Activated T-cell treated with anti-CD3 and anti-CD28 coated beads, Interleukin-2, amount 50 U/mL, for 24 hours (primary cell): ENCODE measurements around the gene CNEP1R1.

Experiments
- DNase-seq: peaks from one replicate; pipeline ENCODE4 v3.0.0-alpha.2; 2020
- H3K27ac Mint-ChIP-seq: 2 replicates; pipeline ENCODE4 v1.8.0; 2020; ENCODE audit warnings: mild to moderate bottlenecking, mixed read lengths
- H3K27me3 Mint-ChIP-seq: 2 replicates; pipeline ENCODE4 v1.8.0; 2020; ENCODE audit warnings: mixed read lengths
- H3K36me3 Mint-ChIP-seq: 2 replicates; pipeline ENCODE4 v1.8.0; 2020; ENCODE audit warnings: low read depth, mixed read lengths
- H3K4me1 Mint-ChIP-seq: 2 replicates; pipeline ENCODE4 v1.8.0; 2020; ENCODE audit warnings: low read depth, mixed read lengths
- H3K4me3 Mint-ChIP-seq: 2 replicates; pipeline ENCODE4 v1.8.0; 2020; ENCODE audit warnings: mild to moderate bottlenecking, moderate library complexity, mixed read lengths
- H3K9me3 Mint-ChIP-seq: 2 replicates; pipeline ENCODE4 v1.8.0; 2020; ENCODE audit warnings: mixed read lengths

The CNEP1R1 gene

DNA sequence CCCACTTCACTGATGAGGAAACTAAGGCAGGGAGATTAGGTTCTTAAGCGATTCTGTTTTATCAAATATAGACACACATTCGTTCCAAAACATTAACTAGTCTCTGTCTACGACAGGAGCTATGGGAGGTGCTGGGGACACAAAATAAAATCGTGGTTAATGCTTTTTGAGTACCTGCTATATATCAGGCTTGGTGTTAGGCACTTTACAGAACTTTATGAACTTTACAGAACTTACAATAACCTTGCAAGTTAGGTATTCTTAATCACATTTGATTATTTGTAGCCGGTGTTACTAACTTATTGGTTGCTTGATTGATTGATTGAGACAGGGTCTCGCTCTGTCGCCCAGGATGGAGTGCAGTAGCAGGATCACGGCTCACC is 40.2 kb downstream of the CNEP1R1 start:
- peaks cover 38% of the 10 kb centered on the region for H3K4me1 Mint-ChIP-seq
- H3K9me3 Mint-ChIP-seq = no peaks in the 10 kb centered on the region
- H3K36me3 Mint-ChIP-seq = peaks cover 36% of the 10 kb centered on the region
- H3K27me3 Mint-ChIP-seq = no peaks in the 10 kb centered on the region
- peak overlapping the region; percentile 97 for H3K27ac Mint-ChIP-seq
- peak overlapping the region; percentile 88 for H3K4me3 Mint-ChIP-seq
- no peak for DNase-seq

DNA sequence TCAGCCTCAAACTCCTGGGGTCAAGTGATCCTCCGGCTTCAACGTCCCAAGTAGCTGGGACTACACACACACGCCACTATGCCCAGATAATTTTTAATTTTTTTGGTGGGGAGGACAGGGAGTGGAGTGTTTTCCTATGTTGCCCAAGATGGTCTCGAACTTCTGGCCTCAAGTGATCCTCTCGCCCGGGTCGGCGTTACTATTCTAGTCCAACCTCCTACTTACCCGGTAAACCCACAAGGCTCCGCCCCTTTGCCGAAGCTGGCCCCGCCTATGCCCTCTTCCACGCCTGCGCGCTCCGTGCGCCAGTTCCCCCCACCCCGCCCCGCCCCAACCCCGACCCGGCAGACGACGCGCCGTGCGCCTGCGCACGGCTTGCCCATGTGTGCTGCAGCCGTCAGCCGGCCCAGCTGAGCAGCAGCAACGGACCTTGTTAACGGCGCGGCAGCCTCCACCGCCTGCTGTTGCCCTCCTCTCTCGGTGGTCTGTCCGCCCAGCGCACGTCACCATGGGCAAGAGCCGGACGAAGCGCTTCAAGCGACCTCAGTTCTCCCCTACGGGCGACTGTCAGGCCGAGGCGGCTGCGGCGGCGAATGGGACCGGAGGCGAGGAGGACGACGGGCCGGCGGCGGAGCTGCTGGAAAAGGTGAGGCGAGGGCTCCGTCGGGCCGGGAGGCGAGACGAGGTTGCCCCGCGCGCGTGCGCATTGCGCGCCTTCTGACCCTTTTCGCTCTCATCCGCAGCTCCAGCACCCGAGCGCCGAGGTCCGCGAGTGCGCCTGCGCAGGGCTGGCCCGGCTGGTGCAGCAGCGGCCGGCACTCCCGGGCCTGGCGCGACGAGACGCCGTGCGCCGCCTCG is 40.8 kb downstream of the CNEP1R1 start, which contains the start of gene HEATR3:
HEATR3 (plus strand) TSS at position 347 of the 858 bp plus-strand sequence; CDS start at position 509, 162 bp downstream.
- Mint-ChIP-seq H3K4me1 (peaks cover 41% of the 10 kb centered on the region), H3K36me3 (peaks cover 40% of the 10 kb centered on the region), H3K27ac (peak within 1 kb of the TSS; percentile 97), H3K4me3 (peak within 1 kb of the TSS; percentile 88), H3K27me3 (no peaks in the 10 kb centered on the region), H3K9me3 (no peaks in the 10 kb centered on the region)
- peak; percentile 99 for DNase-seq

DNA sequence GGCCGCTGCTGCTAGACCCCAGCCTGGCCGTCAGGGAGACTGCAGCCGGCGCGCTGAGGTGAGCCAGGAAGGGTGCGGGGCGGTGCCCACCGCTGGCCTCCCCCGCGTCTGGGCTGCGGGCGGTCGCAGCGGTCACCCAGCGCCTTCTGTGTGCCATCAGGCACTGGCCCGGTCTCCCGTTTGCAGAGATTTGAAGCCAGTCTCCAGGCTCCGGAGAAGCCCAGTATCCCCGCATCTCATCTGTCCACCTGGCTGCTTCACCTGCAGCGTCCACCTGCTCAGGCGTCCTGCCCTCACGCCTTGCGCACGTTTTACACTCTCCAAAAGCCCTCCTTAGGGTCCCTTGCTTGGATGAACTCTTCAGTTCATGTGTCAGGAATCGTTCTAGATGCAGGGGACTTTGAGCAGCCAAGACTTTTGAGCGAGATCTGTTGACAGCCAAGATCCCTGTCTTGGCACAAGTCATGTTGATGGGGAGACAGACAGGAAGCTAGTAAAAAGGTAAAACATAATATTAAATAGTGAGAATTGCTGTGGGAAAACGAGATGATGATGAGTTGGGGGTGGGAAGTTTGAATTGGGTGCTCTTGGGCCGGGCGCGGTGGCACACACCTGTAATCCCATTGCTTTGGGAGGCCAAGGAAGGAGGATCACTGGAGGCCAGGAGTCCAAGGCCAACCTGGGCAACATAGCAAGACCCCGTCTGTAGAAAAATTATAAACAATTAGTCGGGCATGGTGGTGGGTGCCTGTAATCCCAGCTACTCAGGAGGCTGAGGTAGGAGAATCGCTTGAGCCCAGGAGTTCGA is 41.7 kb downstream of the CNEP1R1 start:
- H3K4me3 Mint-ChIP-seq = peak overlapping the region; percentile 88
- H3K27ac Mint-ChIP-seq = peak overlapping the region; percentile 84
- no peaks in the 10 kb centered on the region for H3K9me3 Mint-ChIP-seq
- no peaks in the 10 kb centered on the region for H3K27me3 Mint-ChIP-seq
- H3K4me1 Mint-ChIP-seq = peaks cover 46% of the 10 kb centered on the region
- H3K36me3 Mint-ChIP-seq = peaks cover 47% of the 10 kb centered on the region
- no peak for DNase-seq

DNA sequence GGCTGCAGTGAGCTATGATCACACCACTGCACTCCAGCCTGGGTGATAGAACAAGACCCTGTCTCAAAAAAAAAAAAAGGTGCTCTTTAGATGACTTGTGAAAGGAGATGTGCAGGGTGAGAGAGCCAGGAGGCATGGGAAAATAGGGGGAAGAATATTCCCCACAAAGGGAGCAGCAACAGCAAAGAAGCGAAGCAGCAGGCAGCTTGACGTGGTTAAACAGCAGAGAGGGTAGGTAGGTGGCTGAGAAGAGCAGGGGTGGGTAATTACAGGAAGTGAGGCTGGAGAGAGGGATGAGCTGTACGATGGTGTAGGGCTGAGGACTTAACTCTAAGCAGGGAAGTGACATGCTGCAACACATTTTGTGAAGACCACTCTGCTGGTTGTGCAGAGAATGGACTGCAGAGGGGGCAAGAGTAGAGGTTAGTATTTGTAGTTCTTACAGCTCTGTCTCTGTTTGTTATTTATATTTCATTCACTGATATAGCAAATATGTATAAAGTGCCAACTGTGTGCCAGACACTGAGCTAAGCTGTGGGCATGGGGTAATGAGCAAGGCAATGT is 42.3 kb downstream of the CNEP1R1 start:
- H3K9me3 Mint-ChIP-seq = no peaks in the 10 kb centered on the region
- H3K4me3 Mint-ChIP-seq = peak overlapping the region; percentile 88
- H3K36me3 Mint-ChIP-seq = peaks cover 51% of the 10 kb centered on the region
- peaks cover 48% of the 10 kb centered on the region for H3K4me1 Mint-ChIP-seq
- no peaks in the 10 kb centered on the region for H3K27me3 Mint-ChIP-seq
- H3K27ac Mint-ChIP-seq = peak overlapping the region; percentile 84
- peak; percentile 37 for DNase-seq

DNA sequence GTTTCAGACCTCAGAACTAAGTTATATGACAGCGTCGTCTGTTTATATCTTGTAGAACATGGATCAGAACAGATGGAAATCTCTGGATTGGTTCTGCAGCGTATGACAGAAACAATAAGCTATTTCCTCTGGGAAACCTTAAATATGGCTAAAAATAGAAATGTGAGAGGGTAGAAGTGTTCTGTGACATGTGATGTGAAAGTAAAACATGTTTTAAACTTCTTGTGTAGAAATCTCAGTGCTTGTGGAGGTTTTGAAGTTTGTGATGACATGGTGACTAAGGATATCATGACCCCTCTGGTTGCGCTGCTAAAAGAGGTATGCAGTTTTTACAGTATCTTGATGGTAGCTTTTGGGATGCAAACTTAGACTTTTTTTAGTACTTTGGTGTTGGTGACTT is 43.5 kb downstream of the CNEP1R1 start:
- peaks cover 60% of the 10 kb centered on the region for H3K4me1 Mint-ChIP-seq
- peak overlapping the region; percentile 88 for H3K4me3 Mint-ChIP-seq
- H3K9me3 Mint-ChIP-seq = no peaks in the 10 kb centered on the region
- DNase-seq = no peak
- H3K36me3 Mint-ChIP-seq = peaks cover 63% of the 10 kb centered on the region
- H3K27me3 Mint-ChIP-seq = no peaks in the 10 kb centered on the region
- H3K27ac Mint-ChIP-seq = peak overlapping the region; percentile 8

DNA sequence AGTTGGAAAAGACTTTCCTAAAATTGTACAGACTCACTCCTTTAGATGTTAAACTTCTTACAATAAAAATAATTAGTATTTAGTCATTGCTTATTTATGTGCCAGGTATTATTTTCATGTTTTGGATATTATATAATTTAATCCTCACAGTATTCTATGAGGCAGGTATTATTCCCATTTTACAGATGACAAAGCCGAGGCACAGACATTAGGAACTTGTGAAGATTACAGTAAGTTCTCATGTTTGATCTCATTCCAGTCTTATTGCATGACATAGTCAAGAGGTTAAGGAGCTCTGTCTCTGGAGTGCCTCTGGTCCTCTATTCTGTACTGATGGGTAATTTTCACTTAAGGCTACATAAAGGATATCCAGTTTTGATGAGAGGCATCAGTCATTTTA is 44.0 kb downstream of the CNEP1R1 start:
- Mint-ChIP-seq H3K4me3 (no peak overlapping the region), H3K36me3 (peaks cover 68% of the 10 kb centered on the region), H3K9me3 (no peaks in the 10 kb centered on the region), H3K27me3 (no peaks in the 10 kb centered on the region), H3K4me1 (peaks cover 64% of the 10 kb centered on the region), H3K27ac (no peak overlapping the region)
- DNase-seq = no peak

DNA sequence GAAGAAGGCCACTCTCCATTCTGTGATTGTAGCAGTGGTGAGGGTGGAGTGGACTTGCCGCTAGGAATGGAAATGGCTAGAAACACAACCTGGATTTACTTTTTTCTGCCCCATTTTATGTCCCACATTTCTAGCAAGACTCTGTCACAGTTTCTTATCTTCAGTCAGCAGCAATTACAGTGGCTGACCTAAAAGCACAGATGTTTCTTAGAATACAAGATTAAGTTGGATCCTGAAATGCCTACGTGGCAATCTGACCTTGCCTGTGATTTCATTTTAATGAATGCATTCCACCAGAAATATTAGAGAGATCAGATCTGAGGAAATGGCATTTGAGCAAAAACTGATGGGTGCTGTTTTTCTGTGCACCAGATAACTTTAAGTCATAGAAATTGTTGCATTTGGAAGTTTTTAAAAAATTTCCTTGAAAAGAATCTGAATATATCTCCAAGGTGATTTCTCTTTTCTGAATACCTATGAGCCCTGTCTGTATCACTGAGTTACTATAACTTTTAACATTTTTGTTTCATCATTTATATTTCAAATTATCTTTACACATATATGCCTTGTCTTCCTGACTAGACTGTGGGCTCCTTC is 46.1 kb downstream of the CNEP1R1 start:
- Mint-ChIP-seq H3K4me3 (no peak overlapping the region), H3K9me3 (no peaks in the 10 kb centered on the region), H3K4me1 (peaks cover 63% of the 10 kb centered on the region), H3K36me3 (peaks cover 78% of the 10 kb centered on the region), H3K27me3 (no peaks in the 10 kb centered on the region), H3K27ac (peak overlapping the region; percentile 19)
- DNase-seq = no peak

DNA sequence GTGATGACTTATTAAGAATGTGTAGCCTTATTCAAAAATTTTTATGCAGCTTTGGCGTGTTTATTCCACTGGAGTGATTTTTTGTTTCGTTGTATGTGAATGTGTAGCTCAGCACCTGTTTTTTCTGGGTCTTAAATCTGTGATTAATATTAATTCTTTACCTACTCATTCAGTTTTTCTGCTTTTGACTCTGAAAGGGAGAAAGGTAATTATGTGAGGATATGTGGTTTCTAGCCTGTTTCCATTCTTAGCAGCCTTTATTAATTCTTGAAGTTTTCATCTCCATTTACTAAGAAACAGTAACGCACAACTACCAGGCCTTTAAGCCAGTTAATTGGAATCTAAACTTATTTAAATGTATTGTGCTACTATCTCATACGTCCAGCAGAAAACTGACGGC is 47.7 kb downstream of the CNEP1R1 start:
- H3K27me3 Mint-ChIP-seq = no peaks in the 10 kb centered on the region
- peaks cover 53% of the 10 kb centered on the region for H3K4me1 Mint-ChIP-seq
- H3K4me3 Mint-ChIP-seq = no peak overlapping the region
- peaks cover 81% of the 10 kb centered on the region for H3K36me3 Mint-ChIP-seq
- peak overlapping the region; percentile 81 for H3K27ac Mint-ChIP-seq
- DNase-seq = no peak
- H3K9me3 Mint-ChIP-seq = no peaks in the 10 kb centered on the region

DNA sequence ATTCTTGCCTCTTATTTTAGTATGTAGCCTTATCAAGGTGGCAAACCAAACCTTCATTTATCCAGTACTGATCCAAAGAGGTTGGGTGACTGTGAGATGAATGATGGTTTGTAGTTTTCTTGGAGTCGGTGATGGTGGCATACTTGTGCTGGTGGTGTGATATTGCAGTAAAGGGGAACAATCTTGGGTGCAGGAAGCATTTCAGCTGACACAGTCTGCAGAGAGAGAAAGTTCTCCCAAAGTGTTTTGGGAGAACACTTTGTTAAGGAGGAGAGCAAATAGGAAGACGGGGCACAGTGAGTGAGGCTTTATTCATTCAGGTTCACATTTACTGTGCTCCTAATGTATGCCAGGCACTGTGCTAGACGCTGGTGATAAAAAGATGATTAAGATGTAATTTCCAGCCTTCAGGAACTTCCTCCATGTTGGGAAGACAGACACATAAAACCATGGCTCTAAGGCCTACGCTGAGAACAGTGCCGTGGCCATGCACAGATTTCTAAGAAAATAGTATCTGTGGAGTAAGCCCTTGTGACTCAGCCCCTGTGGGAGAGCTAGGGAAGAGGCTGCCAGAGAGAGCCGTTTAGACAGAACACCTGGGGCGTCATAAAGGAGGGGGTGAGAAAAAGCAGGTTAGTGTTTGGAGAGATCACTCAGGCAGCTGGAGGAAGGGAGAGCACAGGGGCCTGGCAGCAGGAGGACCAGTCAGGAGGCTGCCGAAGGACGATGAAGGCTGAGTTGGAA is 54.5 kb downstream of the CNEP1R1 start:
- Mint-ChIP-seq H3K27ac (peak overlapping the region; percentile 20), H3K27me3 (no peaks in the 10 kb centered on the region), H3K36me3 (peaks cover 86% of the 10 kb centered on the region)

DNA sequence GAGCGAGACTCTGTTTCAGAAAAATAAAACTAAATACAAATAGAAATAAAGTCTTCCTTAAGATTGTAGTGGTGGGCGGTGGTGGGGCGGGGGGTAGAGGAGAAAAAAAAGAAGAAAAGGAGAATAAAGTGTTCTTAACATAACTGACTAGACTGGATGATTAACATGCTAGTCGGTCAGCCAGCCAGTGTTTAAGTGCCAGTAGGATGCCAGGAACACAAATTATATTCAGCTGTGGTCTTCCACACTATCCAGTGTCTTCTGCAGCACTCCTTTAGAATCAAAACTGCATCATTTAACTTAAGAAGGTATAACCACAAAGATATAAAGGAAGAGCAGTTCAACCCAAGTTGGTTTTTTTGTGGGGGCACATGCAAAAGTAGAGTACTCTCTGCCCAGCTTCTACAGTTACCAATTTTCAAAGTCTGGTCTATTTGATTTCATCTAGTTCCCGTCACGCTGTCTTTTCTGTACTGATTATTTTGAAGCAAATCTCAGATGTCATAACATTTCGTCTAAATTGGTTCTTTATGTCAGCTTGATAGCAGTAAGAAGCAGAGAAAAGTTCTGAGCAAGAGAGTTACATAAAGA is 56.5 kb downstream of the CNEP1R1 start:
- Mint-ChIP-seq H3K27me3 (no peaks in the 10 kb centered on the region), H3K36me3 (peaks cover 91% of the 10 kb centered on the region), H3K4me1 (peaks cover 22% of the 10 kb centered on the region), H3K4me3 (no peak overlapping the region), H3K27ac (no peak overlapping the region), H3K9me3 (no peaks in the 10 kb centered on the region)
- DNase-seq = no peak

More for the DNA sequence above, 54.5 kb downstream of the CNEP1R1 start:
- Mint-ChIP-seq H3K4me3 (no peak overlapping the region), H3K4me1 (peaks cover 26% of the 10 kb centered on the region), H3K9me3 (no peaks in the 10 kb centered on the region)
- DNase-seq = no peak

DNA sequence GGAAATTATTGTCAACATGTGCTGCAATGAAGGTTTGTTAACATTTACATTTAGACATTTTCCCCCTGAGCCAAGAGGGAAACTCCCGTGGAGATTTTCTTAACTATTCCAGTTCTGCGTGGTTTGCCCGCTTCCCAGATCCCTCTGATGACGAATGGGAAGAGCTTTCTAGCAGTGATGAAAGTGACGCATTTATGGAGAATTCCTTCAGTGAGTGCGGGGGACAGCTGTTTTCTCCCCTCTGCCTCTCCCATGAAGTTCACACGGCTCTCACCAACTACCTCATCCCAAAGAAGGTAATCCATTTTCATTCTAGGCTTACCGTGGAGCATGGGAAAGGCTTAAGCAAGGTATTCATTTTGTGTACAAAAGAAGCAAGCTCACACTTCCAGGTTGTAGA is 59.0 kb downstream of the CNEP1R1 start:
- peaks cover 90% of the 10 kb centered on the region for H3K36me3 Mint-ChIP-seq
- no peak overlapping the region for H3K27ac Mint-ChIP-seq
- no peaks in the 10 kb centered on the region for H3K27me3 Mint-ChIP-seq

DNA sequence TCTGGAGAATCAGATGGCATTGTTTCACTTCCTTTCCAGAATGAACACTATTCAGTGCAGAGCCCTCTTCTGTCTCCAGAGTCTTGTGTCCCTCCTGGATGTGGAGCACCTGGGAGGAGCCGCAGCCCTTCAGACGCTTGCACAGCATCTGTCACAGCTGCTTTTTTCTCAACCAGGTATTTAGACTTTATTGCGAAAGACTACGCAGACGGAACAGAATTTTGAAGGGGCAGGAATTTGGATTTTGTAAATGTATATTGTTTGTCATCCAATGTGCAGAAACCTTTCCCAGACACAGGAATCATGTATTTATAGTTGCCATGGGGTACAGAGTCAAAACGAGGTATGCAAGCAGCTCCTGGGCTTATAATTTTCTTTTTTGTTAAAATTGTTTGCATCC is 61.2 kb downstream of the CNEP1R1 start:
- Mint-ChIP-seq H3K36me3 (peaks cover 85% of the 10 kb centered on the region), H3K27ac (no peak overlapping the region), H3K4me3 (no peak overlapping the region), H3K9me3 (no peaks in the 10 kb centered on the region), H3K4me1 (peaks cover 5% of the 10 kb centered on the region), H3K27me3 (no peaks in the 10 kb centered on the region)
- DNase-seq = no peak

More for the DNA sequence above, 59.0 kb downstream of the CNEP1R1 start:
- no peaks in the 10 kb centered on the region for H3K9me3 Mint-ChIP-seq
- DNase-seq = no peak
- no peak overlapping the region for H3K4me3 Mint-ChIP-seq
- H3K4me1 Mint-ChIP-seq = peaks cover 12% of the 10 kb centered on the region
